ENCODE results near the gene FAM180B. TPM values are rescaled to one million over a fixed set of nuclear protein-coding genes. Genes with fewer than 3 reads are reported as not detected.

FAM180B gene
- total RNA-seq, 4 donors from 2014 or later: not detected

DNA sequence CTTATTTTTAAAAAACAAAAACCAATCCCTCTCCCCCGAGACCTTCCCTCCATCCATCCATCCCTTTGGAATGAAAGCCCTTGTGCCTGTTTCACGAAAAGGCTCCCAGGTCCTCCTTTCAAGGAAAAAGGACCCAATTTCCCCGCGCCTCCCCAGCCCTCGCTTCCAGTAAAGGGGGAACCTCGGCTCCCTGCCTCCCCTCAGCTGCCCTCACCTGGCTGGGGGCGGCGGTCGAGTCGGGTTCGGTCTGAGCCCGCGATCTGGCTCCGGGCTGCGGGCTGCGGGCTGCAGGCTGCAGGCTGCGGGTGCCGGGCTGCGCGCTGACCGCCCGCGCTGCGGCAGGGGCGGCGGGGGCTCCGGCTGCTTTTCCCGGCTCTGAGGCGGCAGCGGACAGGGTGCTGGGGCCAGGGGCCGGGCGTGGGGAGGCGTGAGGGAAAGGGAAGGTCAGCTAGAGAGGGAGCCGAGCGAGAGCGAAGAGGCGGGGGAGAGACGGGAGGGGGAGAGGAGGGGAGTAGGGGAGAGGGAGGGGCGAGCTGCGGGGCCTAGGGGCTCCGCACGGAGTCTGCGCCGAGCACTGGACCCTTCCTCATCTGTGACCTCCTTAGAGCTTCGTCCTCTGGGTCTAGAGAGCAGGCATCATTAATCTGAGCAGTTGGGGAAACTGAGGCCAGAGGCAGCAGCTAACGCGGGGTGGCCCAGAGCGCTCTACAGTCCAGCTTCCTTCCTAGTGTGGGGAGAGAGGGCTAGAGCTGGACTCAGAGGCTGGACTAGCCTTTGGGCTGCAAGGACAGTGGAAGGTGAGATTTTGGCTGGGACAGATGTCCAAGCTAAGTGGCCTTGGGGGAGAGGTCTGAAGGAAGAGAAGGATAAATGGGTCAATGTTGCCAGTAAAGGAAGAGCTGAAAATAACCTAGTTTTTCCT lies 7.7 kb downstream of the FAM180B start, which contains the start of gene C1QTNF4:
C1QTNF4 (minus strand) TSS at position 478 of the 922 bp plus-strand sequence. CDS start 3,601 bp downstream, outside the sequence.
- H3K9me3 ChIP-seq: peaks cover 0 to 4% (median 0%) of the 10 kb centered on the region in 3 donors
- no peak within 1 kb of the TSS for H3K27ac ChIP-seq
- H3K4me1 ChIP-seq: peaks cover 6 to 29% (median 7%) of the 10 kb centered on the region in 3 donors
- no peak for TF ChIP-seq POLR2A (IDR thresholded peaks at IDR 0.05)
- TF ChIP-seq, protein P1, sequence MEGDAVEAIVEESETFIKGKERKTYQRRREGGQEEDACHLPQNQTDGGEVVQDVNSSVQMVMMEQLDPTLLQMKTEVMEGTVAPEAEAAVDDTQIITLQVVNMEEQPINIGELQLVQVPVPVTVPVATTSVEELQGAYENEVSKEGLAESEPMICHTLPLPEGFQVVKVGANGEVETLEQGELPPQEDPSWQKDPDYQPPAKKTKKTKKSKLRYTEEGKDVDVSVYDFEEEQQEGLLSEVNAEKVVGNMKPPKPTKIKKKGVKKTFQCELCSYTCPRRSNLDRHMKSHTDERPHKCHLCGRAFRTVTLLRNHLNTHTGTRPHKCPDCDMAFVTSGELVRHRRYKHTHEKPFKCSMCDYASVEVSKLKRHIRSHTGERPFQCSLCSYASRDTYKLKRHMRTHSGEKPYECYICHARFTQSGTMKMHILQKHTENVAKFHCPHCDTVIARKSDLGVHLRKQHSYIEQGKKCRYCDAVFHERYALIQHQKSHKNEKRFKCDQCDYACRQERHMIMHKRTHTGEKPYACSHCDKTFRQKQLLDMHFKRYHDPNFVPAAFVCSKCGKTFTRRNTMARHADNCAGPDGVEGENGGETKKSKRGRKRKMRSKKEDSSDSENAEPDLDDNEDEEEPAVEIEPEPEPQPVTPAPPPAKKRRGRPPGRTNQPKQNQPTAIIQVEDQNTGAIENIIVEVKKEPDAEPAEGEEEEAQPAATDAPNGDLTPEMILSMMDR (IDR thresholded peaks at IDR 0.05): no peak
- H3K4me3 ChIP-seq: peak within 1 kb of the TSS in 2 of 4 donors; percentile 35 to 57
- peaks cover 0 to 72% (median 8%) of the 10 kb centered on the region in 4 donors for H3K27me3 ChIP-seq
- WGBS, 2 donors: 8 to 15% methylated on average over 15 to 19 of the region's 48 CpGs
- no peak for DNase-seq
- intact Hi-C loops (cut with DNase I): no loop called here
- no peaks in the 10 kb centered on the region for H3K36me3 ChIP-seq

DNA sequence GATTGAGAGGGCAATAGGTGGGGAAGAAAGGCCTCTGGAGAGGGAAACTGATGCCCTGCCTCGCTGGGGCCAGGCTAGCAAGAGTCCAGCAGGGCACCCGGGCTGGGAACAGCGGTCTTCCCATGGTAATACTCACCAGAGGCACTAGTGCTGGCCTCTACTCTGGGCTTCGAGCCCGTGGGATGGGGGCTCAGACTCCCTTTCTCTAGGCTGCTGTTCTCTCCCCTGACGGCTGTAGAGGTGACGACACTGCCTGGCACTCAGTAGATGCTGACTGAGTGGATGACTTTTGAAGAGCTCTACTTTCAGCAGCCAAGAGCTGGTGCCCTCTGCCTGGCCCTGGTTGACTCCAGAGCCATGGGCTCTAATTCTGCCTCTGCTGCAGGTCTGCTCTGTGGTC lies 8.6 kb downstream of the FAM180B start:
- Histone ChIP-seq H3K4me3 (no peak overlapping the region), H3K27me3 (peaks cover 0 to 64% (median 8%) of the 10 kb centered on the region in 4 donors), H3K27ac (no peak overlapping the region), H3K4me1 (peaks cover 6 to 24% (median 7%) of the 10 kb centered on the region in 3 donors), H3K9me3 (peaks cover 0 to 4% (median 0%) of the 10 kb centered on the region in 3 donors), H3K36me3 (no peaks in the 10 kb centered on the region)
- intact Hi-C loops (cut with DNase I): no loop called here
- no peak for DNase-seq
- TF ChIP-seq, protein P1 (IDR thresholded peaks at IDR 0.05): no peak
- TF ChIP-seq POLR2A (IDR thresholded peaks at IDR 0.05): no peak
- WGBS, 2 donors: 79 to 95% methylated on average over 3 to 5 of the region's 7 CpGs

- H3K4me3 ChIP-seq: no peak overlapping the region
- TF ChIP-seq, protein P1 (IDR thresholded peaks at IDR 0.05): no peak
- TF ChIP-seq POLR2A (IDR thresholded peaks at IDR 0.05): no peak
- H3K36me3 ChIP-seq: no peaks in the 10 kb centered on the region
- intact Hi-C loops (cut with DNase I): no loop called here
- H3K27me3 ChIP-seq: peaks cover 0 to 54% (median 8%) of the 10 kb centered on the region in 4 donors
- WGBS, 2 donors: 100% methylated on average over 1 of the region's 1 CpG
- peaks cover 6 to 20% (median 7%) of the 10 kb centered on the region in 3 donors for H3K4me1 ChIP-seq
- DNase-seq: no peak
- H3K9me3 ChIP-seq: no peaks in the 10 kb centered on the region
- H3K27ac ChIP-seq: no peak overlapping the region
Observed at GRCh38 chr11:47595967-47596366, 9.5 kb downstream of the FAM180B start.

- WGBS, 2 donors: 76 to 93% methylated on average over 2 to 4 of the region's 4 CpGs
- DNase-seq: no peak
- Histone ChIP-seq H3K27me3 (peaks cover 0 to 15% (median 0%) of the 10 kb centered on the region in 4 donors), H3K4me3 (no peak overlapping the region), H3K27ac (no peak overlapping the region), H3K9me3 (no peaks in the 10 kb centered on the region), H3K4me1 (peaks cover 0 to 3% (median 0%) of the 10 kb centered on the region in 3 donors), H3K36me3 (no peaks in the 10 kb centered on the region)
- no peak for TF ChIP-seq POLR2A (IDR thresholded peaks at IDR 0.05)
- TF ChIP-seq, protein P1 (IDR thresholded peaks at IDR 0.05): no peak
- intact Hi-C loops (cut with DNase I): no loop called here
Observed at GRCh38 chr11:47599902-47600301, 13.4 kb downstream of the FAM180B start.

- TF ChIP-seq POLR2A (IDR thresholded peaks at IDR 0.05): no peak
- TF ChIP-seq, protein P1 (IDR thresholded peaks at IDR 0.05): no peak
- Histone ChIP-seq H3K27ac (no peak overlapping the region), H3K27me3 (no peaks in the 10 kb centered on the region), H3K9me3 (no peaks in the 10 kb centered on the region), H3K4me3 (no peak overlapping the region), H3K36me3 (no peaks in the 10 kb centered on the region), H3K4me1 (peaks cover 0 to 3% (median 0%) of the 10 kb centered on the region in 3 donors)
- WGBS, 2 donors: 82 to 86% methylated on average over 4 of the region's 4 CpGs
- intact Hi-C loops (cut with DNase I): no loop called here
- no peak for DNase-seq
Observed at GRCh38 chr11:47603295-47603694, 16.8 kb downstream of the FAM180B start.

Measured in esophagus squamous epithelium (tissue), 5 donors.